Loucy (cell line): Measurements from ENCODE around the gene MRPL45.

Experiments used
- H2AFZ ChIP-seq: fragments of 200-600 bp; sonication (generic); 2 replicates; pipeline ENCODE4 v1.6.0; 2016; ENCODE audit warnings: antibody characterized with exemption, mild to moderate bottlenecking, low read length, moderate library complexity
- H3F3A ChIP-seq: fragments of 200-600 bp; 2 replicates; pipeline ENCODE4 v1.6.0; 2016; ENCODE audit warnings: antibody characterized with exemption, low read depth, mild to moderate bottlenecking
- H3K27me3 ChIP-seq: fragments of 200-600 bp; sonication (generic); 2 replicates; pipeline ENCODE4 v1.6.1; 2014; ENCODE audit warnings: low read length, mild to moderate bottlenecking; ENCODE audit not compliant: insufficient read depth, poor library complexity, severe bottlenecking
- H3K36me3 ChIP-seq: fragments of 200-600 bp; sonication (generic); 2 replicates; pipeline ENCODE4 v1.6.1; 2016; ENCODE audit warnings: low read length; ENCODE audit not compliant: insufficient read depth
- H3K4me1 ChIP-seq: fragments of 200-600 bp; sonication (generic); 2 replicates; pipeline ENCODE4 v1.5.1; 2014; ENCODE audit warnings: low read length, mild to moderate bottlenecking; ENCODE audit not compliant: insufficient read depth, poor library complexity, severe bottlenecking
- H3K4me2 ChIP-seq: fragments of 200-600 bp; sonication (generic); 2 replicates; pipeline ENCODE4 v1.6.0; 2014; ENCODE audit warnings: antibody characterized with exemption, low read length, low read depth, mild to moderate bottlenecking; ENCODE audit not compliant: poor library complexity, severe bottlenecking
- H3K4me3 ChIP-seq: fragments of 200-600 bp; sonication (generic); 2 replicates; pipeline ENCODE4 v1.5.1; 2014; ENCODE audit warnings: low read length, mild to moderate bottlenecking, mixed read lengths; ENCODE audit not compliant: poor library complexity, severe bottlenecking
- H3K79me2 ChIP-seq: fragments of 200-600 bp; sonication (generic); 2 replicates; pipeline ENCODE4 v1.6.1; 2014; ENCODE audit warnings: low read length; ENCODE audit not compliant: insufficient read depth
- H3K9ac ChIP-seq: fragments of 200-600 bp; sonication (generic); 2 replicates; pipeline ENCODE4 v1.6.0; 2014; ENCODE audit warnings: mild to moderate bottlenecking, low read depth, low read length, moderate library complexity; ENCODE audit not compliant: poor library complexity, severe bottlenecking
- H3K9me2 ChIP-seq: fragments of 200-600 bp; sonication (generic); replicated peaks from 2 replicates; pipeline ENCODE4 v1.6.1; 2016; ENCODE audit warnings: low read depth, low read length, mixed read lengths
- H3K9me3 ChIP-seq: fragments of 200-600 bp; sonication (generic); 2 replicates; pipeline ENCODE4 v1.6.1; 2014; ENCODE audit warnings: mild to moderate bottlenecking, antibody characterized with exemption, low read length, low read depth; ENCODE audit not compliant: insufficient read depth
- H4K20me1 ChIP-seq: fragments of 200-600 bp; sonication (generic); 2 replicates; pipeline ENCODE4 v1.6.0; 2014; ENCODE audit warnings: antibody characterized with exemption, low read length, mild to moderate bottlenecking; ENCODE audit not compliant: insufficient read depth, poor library complexity, severe bottlenecking
- EZH2phosphoT487 ChIP-seq: fragments of 200-600 bp; IDR thresholded peaks from 2 replicates; pipeline ENCODE4 v1.6.1; 2018; ENCODE audit warnings: antibody characterized with exemption, mild to moderate bottlenecking, moderate library complexity, borderline replicate concordance
- TF ChIP-seq, protein P1 (sequence below): fragments of 200-600 bp; sonication (generic); conservative IDR thresholded peaks from 2 replicates; pipeline ENCODE4 v1.5.1; 2014; ENCODE audit warnings: mild to moderate bottlenecking, antibody characterized with exemption, low read length

The MRPL45 gene

DNA sequence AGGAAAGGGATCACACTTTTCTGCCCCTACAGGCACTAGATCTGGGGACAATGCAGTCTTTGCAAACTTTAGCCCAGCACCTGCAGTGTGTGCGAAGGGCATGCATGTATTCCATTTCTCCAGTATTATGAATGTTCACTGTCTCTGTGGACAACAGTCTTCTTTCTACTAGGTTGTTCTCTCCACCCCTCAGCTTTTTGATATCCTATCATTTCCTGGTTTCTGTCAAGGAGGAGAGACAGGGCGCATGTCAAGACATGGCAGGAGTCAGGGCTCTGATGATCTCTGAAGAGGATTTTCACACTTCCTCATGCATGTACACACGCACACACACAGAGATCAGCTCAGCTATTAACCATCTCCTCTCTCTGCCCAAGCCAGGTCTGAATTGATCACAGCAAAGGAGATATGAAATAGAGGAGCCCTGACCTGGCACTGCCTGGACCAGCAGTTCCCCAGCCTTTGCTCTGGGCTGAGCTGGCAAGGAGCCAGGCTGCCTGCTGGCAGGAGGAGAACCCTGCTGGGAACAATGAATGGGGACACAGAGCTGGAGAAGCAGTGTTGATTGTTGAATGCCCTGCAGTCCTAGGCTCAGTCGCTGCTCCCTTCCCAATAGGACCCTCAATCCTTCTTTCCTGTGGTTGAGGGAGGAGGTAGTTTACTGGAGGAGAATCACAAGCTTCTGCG, 44.2 kb downstream of the MRPL45 start:
- Histone ChIP-seq H3K36me3 (no peaks in the 10 kb centered on the region), H3K4me1 (no peaks in the 10 kb centered on the region), H3F3A (no peaks in the 10 kb centered on the region), H3K9me3 (no peaks in the 10 kb centered on the region), H4K20me1 (no peaks in the 10 kb centered on the region), H3K27me3 (no peaks in the 10 kb centered on the region), H3K4me3 (no peak overlapping the region), H3K9me2 (no peaks in the 10 kb centered on the region), H3K79me2 (no peaks in the 10 kb centered on the region), H2AFZ (no peak overlapping the region), H3K9ac (no peak overlapping the region), H3K4me2 (no peak overlapping the region)
- no peak for TF ChIP-seq EZH2phosphoT487
- TF ChIP-seq, protein P1, sequence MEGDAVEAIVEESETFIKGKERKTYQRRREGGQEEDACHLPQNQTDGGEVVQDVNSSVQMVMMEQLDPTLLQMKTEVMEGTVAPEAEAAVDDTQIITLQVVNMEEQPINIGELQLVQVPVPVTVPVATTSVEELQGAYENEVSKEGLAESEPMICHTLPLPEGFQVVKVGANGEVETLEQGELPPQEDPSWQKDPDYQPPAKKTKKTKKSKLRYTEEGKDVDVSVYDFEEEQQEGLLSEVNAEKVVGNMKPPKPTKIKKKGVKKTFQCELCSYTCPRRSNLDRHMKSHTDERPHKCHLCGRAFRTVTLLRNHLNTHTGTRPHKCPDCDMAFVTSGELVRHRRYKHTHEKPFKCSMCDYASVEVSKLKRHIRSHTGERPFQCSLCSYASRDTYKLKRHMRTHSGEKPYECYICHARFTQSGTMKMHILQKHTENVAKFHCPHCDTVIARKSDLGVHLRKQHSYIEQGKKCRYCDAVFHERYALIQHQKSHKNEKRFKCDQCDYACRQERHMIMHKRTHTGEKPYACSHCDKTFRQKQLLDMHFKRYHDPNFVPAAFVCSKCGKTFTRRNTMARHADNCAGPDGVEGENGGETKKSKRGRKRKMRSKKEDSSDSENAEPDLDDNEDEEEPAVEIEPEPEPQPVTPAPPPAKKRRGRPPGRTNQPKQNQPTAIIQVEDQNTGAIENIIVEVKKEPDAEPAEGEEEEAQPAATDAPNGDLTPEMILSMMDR: no peak

DNA sequence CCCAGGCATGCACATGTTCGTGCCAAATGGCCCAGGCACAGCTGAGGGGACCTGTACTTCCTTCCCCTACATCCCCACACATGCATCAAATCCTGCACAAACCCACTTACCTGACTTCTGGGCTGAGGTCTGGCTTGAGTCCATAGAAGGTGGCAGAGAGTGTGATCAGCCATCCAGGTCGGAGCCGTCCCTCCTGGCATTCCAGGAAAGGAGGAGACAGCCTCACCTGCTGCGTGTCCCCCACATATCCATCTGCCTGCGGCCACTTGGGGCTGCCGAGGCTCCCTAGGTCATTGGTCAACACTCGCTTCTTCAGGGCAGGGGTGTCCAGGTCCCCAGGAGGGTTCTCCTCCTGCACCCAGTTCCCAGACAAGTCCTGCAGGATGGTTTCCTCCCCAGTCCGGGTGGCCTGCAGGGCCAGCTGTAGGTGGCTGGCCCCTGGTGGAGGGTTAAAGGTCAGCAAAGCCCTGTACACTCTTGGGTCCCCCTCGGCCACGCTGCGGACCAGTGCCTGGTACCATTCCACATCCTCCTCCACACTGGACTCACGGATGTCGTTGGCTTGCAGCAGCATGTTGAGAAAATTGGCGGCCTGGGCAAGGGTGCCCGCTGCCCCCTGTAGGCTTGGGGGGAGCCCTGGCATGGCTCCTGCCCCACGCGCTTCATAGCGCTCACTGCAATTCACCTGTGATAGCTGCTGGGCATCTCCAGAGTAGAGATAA, 46.1 kb downstream of the MRPL45 start:
- Histone ChIP-seq H3K4me2 (no peak overlapping the region), H3K9ac (no peak overlapping the region), H2AFZ (no peak overlapping the region), H3K27me3 (no peaks in the 10 kb centered on the region), H3K4me1 (no peaks in the 10 kb centered on the region), H3K9me2 (no peaks in the 10 kb centered on the region), H3K36me3 (no peaks in the 10 kb centered on the region), H4K20me1 (no peaks in the 10 kb centered on the region), H3K79me2 (no peaks in the 10 kb centered on the region), H3K9me3 (no peaks in the 10 kb centered on the region), H3F3A (no peaks in the 10 kb centered on the region), H3K4me3 (no peak overlapping the region)
- TF ChIP-seq EZH2phosphoT487: no peak

GRCh38 chr17:38343608-38344419, 46.8 kb downstream of the MRPL45 start, which contains the start of gene GPR179:
TSS of gene GPR179 (minus strand) at chr17:38343956. CDS start at chr17:38343789, 167 bp downstream.
- no peaks in the 10 kb centered on the region for H3K79me2 ChIP-seq
- H3K9me3 ChIP-seq: no peaks in the 10 kb centered on the region
- H3K27me3 ChIP-seq: no peaks in the 10 kb centered on the region
- H2AFZ ChIP-seq: no peak within 1 kb of the TSS
- H3F3A ChIP-seq: no peaks in the 10 kb centered on the region
- no peak within 1 kb of the TSS for H3K9ac ChIP-seq
- H3K36me3 ChIP-seq: no peaks in the 10 kb centered on the region
- H3K9me2 ChIP-seq: no peaks in the 10 kb centered on the region
- TF ChIP-seq, protein P1: no peak
- no peak for TF ChIP-seq EZH2phosphoT487
- no peaks in the 10 kb centered on the region for H4K20me1 ChIP-seq
- H3K4me2 ChIP-seq: no peak within 1 kb of the TSS
- no peak within 1 kb of the TSS for H3K4me3 ChIP-seq
- H3K4me1 ChIP-seq: no peaks in the 10 kb centered on the region
